Right forelimb (tissue), 1 donor: Measurements from ENCODE around the gene SERGEF.

Source experiments
- DNase-seq: peaks from one replicate; pipeline ENCODE4 v3.0.0-alpha.2; 2018

Gene SERGEF

GRCh38 chr11:18012906-18013781, at the start of gene SERGEF:
Gene SERGEF, minus strand, starts transcription at chr11:18013047. Its CDS starts 37 bp downstream, at chr11:18013010.
- peak; percentile 86 for DNase-seq

- no peak for DNase-seq
Observed at GRCh38 chr11:18061351-18061750, 48.5 kb upstream of the SERGEF start.

GRCh38 chr11:18056561-18057181, 43.8 kb upstream of the SERGEF start:
- no peak for DNase-seq

DNA sequence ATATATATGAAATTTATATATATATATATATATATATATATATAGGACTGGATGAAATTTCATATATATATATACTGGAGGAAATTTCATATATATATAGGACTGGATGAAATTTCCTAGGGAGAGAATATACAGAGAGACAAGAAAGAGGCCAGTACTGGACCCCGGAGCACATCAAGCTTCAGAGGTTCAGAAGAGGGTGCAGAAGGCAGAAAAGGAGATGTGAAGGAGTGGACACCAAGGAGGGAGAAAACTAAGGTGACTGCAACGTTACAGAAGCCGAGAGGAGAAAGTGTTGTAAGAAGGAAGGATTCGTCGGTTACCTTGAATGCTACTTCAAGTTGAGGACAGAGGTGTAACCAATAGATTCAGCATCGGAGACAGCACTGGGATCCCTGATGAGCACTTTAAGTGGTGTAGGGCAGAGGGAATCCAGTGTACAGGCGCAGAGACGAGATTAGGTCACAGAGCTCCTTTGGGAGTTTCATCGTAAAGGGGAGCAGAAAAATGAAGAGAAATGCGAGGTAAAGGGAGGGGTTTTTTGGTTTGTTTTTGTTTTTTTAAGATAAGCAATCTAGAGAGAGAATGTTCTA, 41.8 kb upstream of the SERGEF start:
- no peak for DNase-seq

- DNase-seq, result no peak
Observed at GRCh38 chr11:18050848-18051247, 38.0 kb upstream of the SERGEF start.

- DNase-seq, result peak; percentile 46
Observed at GRCh38 chr11:18046116-18046777, 33.4 kb upstream of the SERGEF start, which contains the start of gene TPH1. Gene TPH1, minus strand, starts transcription at chr11:18046269. Its CDS starts 5,507 bp downstream, at chr11:18040762.

DNA sequence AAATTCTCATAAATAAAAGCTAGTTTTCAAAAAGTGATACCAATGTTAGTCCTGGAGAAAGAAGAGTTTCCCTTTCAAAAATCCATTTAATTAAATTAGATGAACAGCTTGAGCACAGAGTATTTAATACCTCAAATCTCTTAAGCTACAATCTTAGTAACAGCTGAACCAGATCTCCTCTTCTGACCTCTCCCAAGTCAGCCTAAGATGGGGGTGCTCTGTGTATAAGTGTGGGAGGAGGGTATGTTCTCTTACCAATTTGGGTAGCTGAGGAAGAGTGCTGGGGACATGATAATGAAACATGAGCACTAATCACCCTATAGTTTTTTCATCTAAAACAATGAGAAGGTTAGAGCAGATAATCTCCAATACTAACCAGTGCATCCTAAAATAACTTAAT, 23.6 kb upstream of the SERGEF start:
- no peak for DNase-seq

DNA sequence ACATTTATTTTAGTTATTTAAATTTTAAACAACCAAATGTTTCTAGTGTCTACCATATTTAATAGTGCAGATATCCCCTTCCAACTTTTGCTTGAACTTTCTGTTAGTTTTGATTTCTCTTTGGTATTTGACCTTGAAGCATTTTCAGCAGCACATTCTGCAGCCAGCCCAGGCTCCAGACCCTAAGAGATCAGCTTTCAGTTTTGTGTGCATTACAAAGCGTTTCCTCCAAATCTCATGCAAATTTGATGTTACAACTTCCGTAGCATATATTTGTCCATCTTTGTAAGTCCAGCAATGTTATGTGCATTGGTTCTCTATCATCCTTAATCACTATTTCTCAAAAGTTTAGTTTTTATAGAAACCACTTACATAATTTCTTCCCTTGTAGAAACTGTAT, 14.6 kb upstream of the SERGEF start:
- no peak for DNase-seq

DNA sequence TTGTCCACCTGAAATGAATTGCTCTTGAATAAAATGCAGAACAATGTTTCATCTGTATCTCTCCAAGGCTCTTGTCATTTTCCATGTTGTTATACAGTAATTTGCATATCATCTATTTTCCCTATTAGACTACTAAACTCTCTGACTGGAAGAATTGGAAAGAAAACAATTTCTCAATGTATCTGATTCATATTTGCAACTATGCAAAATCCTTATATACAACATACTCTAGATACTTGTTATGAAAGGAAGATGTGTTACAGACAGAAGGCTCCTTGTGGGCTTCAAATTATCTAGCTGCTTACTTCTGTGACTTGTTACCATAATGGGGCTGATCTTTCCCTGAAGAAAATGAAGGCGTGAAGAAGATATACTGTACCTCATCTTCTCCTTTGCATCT, 9.6 kb upstream of the SERGEF start:
- DNase-seq, result no peak

DNA sequence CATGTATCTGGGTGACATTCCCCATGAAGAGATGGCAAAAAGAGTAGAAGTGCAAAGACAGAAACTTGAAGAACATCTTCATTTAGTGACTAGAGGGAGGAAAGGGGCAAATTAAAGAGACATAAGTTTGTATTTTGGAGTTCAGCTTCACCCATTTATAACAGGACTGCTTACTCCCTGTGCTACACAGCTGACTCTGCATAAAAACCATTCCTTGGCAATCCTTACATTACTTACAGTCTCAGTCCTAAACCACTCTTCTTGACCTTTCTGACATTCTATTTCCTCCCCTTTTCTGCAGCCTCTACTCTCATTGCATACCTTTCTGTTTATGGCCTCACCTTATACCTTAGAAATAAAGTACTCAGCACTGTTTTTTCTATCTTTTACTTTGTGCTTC, 6.8 kb upstream of the SERGEF start:
- DNase-seq, result no peak

- DNase-seq, result no peak
Observed at GRCh38 chr11:18016789-18017188, 3.9 kb upstream of the SERGEF start.

DNA sequence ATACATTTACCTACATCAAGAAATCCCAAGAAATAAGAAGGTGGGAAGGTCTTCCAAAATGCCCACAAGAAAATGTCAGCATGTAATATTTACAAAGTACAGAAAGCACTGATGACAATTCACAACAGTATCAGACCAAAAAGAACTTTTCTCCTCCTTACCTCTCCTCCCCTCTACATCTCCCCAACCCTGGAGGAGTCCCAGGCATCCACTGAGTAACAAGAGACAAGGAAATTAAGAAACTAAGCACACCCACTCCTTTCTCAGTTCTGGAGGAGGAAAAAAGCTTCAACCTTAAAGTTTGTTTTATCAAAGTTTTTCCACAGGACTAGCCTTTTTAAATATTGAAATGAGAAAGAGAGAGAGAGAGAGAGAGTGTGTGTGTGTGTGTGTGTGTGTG, 2.0 kb upstream of the SERGEF start:
- DNase-seq, result no peak

- no peak for DNase-seq
Observed at GRCh38 chr11:18013790-18014507, 1.1 kb upstream of the SERGEF start.

DNA sequence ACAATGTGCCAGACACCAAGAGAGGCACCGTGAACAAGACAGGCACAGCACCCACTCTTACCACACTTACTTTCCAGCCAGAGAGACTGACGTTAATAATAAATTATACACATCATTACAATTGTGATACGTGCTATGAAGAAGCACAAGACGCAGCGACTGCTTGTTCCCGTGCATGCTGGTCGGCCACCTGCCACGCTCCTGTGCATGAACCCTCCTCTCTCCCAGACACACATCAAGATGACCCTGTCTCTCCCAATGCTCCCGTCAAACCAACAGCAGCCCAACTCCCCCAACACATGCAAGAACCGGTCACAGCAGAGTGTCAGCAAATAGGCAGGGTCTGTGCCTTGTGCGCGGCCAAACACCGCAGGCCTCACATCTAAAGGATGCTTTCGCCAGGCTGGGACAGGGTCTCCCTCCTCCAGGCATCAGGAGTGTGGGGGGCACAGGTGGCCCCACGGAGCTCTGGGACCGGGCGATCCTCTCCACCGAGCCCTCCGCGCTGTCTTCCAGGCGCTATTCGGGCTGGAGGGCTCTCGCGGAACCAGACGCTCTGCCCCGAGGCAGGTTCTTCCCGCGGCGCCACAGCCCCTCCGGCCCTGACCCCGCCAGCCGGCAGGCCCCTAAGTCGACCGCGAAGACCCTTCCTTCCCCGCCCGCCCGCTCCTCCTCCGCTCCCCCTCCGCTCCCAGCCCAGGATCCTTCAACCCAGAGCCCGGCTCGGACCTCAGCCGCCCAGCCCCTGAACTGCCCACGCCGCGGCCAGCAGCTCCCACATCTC, 533 bp downstream of the SERGEF start:
- peak; percentile 49 for DNase-seq

GRCh38 chr11:18011633-18012032, 1.2 kb downstream of the SERGEF start:
- DNase-seq, result no peak

DNA sequence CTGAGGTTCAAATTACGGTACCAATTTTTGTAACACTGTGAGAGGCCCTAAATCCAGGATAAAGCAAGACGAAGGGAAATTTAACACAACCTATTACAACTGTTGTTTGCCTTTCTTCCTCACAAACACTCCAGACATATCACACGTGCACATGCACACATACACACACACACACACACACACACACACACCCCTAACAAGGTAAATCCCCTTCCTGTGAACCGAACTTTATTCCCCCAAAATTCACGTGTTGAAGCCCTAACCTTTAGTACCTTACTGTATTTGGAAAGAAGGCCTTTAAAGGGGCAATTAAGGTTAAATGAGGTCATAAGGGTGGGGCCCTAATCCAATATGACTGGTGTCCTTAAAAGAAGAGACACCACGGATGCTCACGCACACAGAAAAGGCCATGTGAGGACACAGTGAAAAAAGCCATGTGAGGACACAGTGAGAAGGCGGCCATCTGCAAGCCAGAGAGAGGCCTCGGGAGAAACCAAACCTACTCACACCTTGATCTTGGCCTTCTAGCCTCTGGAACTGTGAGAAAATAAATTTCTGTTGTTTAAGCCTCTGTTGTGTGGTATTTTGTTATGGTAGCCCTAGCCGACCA, 1.8 kb downstream of the SERGEF start:
- no peak for DNase-seq

GRCh38 chr11:18010121-18010670, 2.7 kb downstream of the SERGEF start:
- DNase-seq, result no peak

GRCh38 chr11:18005376-18006129, 7.3 kb downstream of the SERGEF start:
- no peak for DNase-seq

DNA sequence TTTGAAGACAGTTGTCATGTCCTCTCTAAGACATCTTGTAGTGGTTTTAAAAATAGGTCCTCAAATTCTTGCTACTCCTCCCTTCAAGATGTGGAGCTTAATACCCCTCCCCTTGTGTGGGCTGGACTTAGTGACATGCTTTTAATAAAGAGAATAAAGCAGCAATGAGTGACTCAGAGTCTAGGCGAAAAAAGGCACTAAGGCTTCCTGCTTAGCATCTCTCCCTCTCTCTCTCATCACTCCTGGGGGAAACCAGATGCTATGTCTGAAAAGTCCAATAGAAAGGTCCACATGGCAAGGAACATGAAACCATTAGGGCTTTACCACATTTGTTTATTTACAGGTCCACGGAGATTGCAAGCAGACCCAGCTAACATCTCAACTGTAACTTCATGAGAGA, 11.7 kb downstream of the SERGEF start:
- DNase-seq, result no peak

DNA sequence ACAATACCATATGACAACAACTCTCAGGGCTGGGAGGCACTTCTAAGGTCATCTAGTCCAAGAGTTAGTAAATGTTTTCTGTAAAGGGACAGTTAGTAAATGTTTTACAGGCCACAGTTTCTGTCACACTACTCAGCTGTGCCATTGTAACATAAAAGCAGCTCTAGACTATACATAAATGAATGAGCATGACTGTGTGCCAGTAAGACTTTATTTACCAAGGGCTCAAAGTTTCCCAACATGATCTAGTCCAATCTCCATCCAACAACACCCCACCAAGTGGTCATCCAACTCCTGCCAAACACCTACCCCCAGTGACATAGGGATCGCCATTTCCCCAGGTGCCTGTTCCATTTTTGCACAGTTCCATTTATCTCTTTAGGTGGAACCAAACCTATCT, 12.1 kb downstream of the SERGEF start:
- DNase-seq, result no peak
